OCI-LY7 (cell line): ENCODE data around the gene ASB13. TPM values are rescaled to one million over a fixed set of nuclear protein-coding genes. Genes with fewer than 3 reads are reported as not detected.

Experiments used
- BruUV-seq: library from RNA; stranded (reverse); fragments of 400-500 nt; replicated peaks from 2 replicates; lab custom pipeline; 2021; lab: Mats Ljungman, UMichigan
- CTCF ChIA-PET: fragments of 300-600 bp; sonication (Branson Sonifier 250); formaldehyde crosslinking; loops from one replicate; lab custom pipeline; 2022; ENCODE audit warnings: antibody characterized with exemption; ENCODE audit not compliant: unreplicated experiment; lab: Charles Lee
- POLR2A ChIA-PET: fragments of 300-600 bp; sonication (Branson Sonifier 250); formaldehyde crosslinking; loops from one replicate; lab custom pipeline; 2022; ENCODE audit warnings: antibody characterized with exemption; lab: Charles Lee
- DNase-seq: peaks from one replicate; pipeline ENCODE4 v3.0.0-alpha.2; 2015; ENCODE audit warnings: low spot score
- H2AFZ ChIP-seq: fragments of 200-600 bp; sonication (generic), shearing (Covaris generic); 2 replicates; pipeline ENCODE4 v1.6.1; 2014; ENCODE audit warnings: mild to moderate bottlenecking, antibody characterized with exemption, low read length, moderate library complexity
- H3K27ac ChIP-seq: fragments of 200-600 bp; sonication (generic); 2 replicates; pipeline ENCODE4 v1.5.1; 2014; ENCODE audit warnings: mixed run types, low read depth, mild to moderate bottlenecking, moderate library complexity, low read length, inconsistent platforms; ENCODE audit not compliant: poor library complexity, severe bottlenecking
- H3K36me3 ChIP-seq: fragments of 200-600 bp; sonication (generic); 2 replicates; pipeline ENCODE4 v1.6.1; 2014; ENCODE audit warnings: mild to moderate bottlenecking, antibody characterized with exemption, low read length, moderate library complexity, mixed read lengths; ENCODE audit not compliant: insufficient read depth
- H3K4me1 ChIP-seq: fragments of 200-600 bp; sonication (generic); 2 replicates; pipeline ENCODE4 v1.5.1; 2014; ENCODE audit warnings: mild to moderate bottlenecking, low read length; ENCODE audit not compliant: insufficient read depth, poor library complexity, severe bottlenecking
- H3K4me2 ChIP-seq: fragments of 200-600 bp; sonication (generic); 2 replicates; pipeline ENCODE4 v1.6.1; 2014; ENCODE audit warnings: mild to moderate bottlenecking, low read length
- H3K4me3 ChIP-seq: fragments of 200-600 bp; sonication (generic); 2 replicates; pipeline ENCODE4 v1.5.1; 2014; ENCODE audit warnings: mild to moderate bottlenecking, low read depth, low read length; ENCODE audit not compliant: poor library complexity, severe bottlenecking
- H3K79me2 ChIP-seq: fragments of 200-600 bp; sonication (generic); 2 replicates; pipeline ENCODE4 v1.6.1; 2016; ENCODE audit warnings: low read depth, mild to moderate bottlenecking, low read length, moderate library complexity, mixed read lengths; ENCODE audit not compliant: insufficient read depth
- H3K9me2 ChIP-seq: fragments of 200-600 bp; sonication (generic); 2 replicates; pipeline ENCODE4 v1.6.1; 2016; ENCODE audit warnings: mild to moderate bottlenecking, low read length, mixed read lengths; ENCODE audit not compliant: insufficient read depth
- H3K9me3 ChIP-seq: fragments of 200-600 bp; sonication (generic); 2 replicates; pipeline ENCODE4 v1.6.1; 2014; ENCODE audit warnings: mild to moderate bottlenecking, mixed run types, low read length, mixed read lengths
- H4K20me1 ChIP-seq: fragments of 200-600 bp; sonication (generic); 2 replicates; pipeline ENCODE4 v1.6.1; 2014; ENCODE audit warnings: mild to moderate bottlenecking, antibody characterized with exemption, low read length, moderate library complexity, mixed read lengths; ENCODE audit not compliant: insufficient read depth
- EZH2phosphoT487 ChIP-seq: fragments of 200-600 bp; sonication (generic); IDR thresholded peaks from 2 replicates; pipeline ENCODE4 v1.6.1; 2018; ENCODE audit warnings: low read depth, borderline replicate concordance, mild to moderate bottlenecking, mixed run types, antibody characterized with exemption, low read length, moderate library complexity, mixed read lengths
- intact Hi-C: fragments of 100-400 bp; cut with micrococcal nuclease; formaldehyde crosslinking; loops from one replicate; pipeline ENCODE4 v1.10.0; 2022; ENCODE audit not compliant: unreplicated experiment
- total RNA-seq, 2 experiments: library from RNA; depleted of rRNA in 1 of 2; stranded (reverse); fragments of >200 nt in 1 of 2; shearing (Covaris generic) in 1 of 2; gene quantifications; 2 replicates each; pipeline ENCODE4 v1.2.3, GENCODE V29; 2014 to 2022
- TF ChIP-seq, protein P1 (sequence below): fragments of 200-600 bp; sonication (generic); conservative IDR thresholded peaks from 2 replicates; pipeline ENCODE4 v1.5.1; 2014; ENCODE audit warnings: mild to moderate bottlenecking, antibody characterized with exemption, low read length, moderate library complexity, mixed read lengths

The ASB13 gene
- total RNA-seq, 2 experiments from 2014 or later: 25.6 to 108 TPM

DNA sequence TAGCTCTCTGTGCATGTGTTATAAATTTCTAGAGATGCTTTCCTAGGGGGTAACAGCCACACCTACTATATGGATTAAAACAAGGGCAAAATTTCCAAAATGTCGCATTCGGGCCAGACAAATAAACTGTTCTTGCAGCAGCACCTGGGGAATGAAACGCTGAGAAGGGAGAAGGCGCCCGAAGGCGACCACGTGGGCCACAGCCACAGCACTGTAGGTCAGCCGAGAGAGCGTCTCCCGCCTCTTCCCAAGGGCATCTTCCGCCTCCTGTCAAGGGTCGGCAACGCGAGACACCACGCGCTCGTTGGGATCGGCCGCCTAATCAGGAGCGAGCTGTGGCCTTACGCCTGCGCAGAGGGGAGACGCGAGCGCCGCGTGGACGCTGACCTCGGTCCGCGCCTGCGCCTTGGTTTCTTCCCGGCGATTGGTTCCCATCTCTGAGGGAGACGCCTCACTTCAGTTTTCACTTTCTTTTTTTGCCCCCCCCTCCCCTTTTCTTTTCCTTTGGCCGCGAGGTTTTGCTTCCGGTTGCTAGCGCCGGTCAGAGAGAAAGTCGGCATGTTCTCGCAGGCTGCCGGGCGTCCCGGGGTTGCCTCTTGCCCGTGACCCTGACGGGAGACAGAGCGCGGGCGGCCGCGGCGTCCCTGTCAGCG is 18.0 kb upstream of the ASB13 start, which contains the start of gene TASOR2:
Gene TASOR2 (plus strand): TSS at position 521 of the 653 bp plus-strand sequence. CDS start 35,805 bp downstream, outside the sequence.
- H3K36me3 ChIP-seq: peaks cover 38% of the 10 kb centered on the region
- intact Hi-C loops: loop anchor here (2.0 kb wide), 2 partner anchors 28 to 128 kb away; partner anchors contain the start of gene GDI2
- CTCF ChIA-PET: no interaction called here
- H3K4me3 ChIP-seq: peak within 1 kb of the TSS; percentile 81
- peaks cover 47% of the 10 kb centered on the region for H3K4me1 ChIP-seq
- TSS peak; percentile 84 for BruUV-seq
- H3K79me2 ChIP-seq: peaks cover 48% of the 10 kb centered on the region
- peak; percentile 97 for DNase-seq
- peak within 1 kb of the TSS; percentile 91 for H3K4me2 ChIP-seq
- POLR2A ChIA-PET: interaction anchor here (0.5 to 2.7 kb wide), 9 partner anchors 9 to 124 kb away, joined by 3 to 30 read pairs (median 7); partner anchors contain the start of gene ASB13
- TF ChIP-seq, protein P1, sequence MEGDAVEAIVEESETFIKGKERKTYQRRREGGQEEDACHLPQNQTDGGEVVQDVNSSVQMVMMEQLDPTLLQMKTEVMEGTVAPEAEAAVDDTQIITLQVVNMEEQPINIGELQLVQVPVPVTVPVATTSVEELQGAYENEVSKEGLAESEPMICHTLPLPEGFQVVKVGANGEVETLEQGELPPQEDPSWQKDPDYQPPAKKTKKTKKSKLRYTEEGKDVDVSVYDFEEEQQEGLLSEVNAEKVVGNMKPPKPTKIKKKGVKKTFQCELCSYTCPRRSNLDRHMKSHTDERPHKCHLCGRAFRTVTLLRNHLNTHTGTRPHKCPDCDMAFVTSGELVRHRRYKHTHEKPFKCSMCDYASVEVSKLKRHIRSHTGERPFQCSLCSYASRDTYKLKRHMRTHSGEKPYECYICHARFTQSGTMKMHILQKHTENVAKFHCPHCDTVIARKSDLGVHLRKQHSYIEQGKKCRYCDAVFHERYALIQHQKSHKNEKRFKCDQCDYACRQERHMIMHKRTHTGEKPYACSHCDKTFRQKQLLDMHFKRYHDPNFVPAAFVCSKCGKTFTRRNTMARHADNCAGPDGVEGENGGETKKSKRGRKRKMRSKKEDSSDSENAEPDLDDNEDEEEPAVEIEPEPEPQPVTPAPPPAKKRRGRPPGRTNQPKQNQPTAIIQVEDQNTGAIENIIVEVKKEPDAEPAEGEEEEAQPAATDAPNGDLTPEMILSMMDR: no peak
- TF ChIP-seq EZH2phosphoT487: no peak
- H2AFZ ChIP-seq: peak within 1 kb of the TSS; percentile 37; the same call in 1 of the 2 replicates
- no peaks in the 10 kb centered on the region for H3K9me2 ChIP-seq
- H4K20me1 ChIP-seq: peaks cover 9% of the 10 kb centered on the region; the same call in 1 of the 2 replicates
- H3K9me3 ChIP-seq: no peaks in the 10 kb centered on the region
- H3K27ac ChIP-seq: peak within 1 kb of the TSS; percentile 77

DNA sequence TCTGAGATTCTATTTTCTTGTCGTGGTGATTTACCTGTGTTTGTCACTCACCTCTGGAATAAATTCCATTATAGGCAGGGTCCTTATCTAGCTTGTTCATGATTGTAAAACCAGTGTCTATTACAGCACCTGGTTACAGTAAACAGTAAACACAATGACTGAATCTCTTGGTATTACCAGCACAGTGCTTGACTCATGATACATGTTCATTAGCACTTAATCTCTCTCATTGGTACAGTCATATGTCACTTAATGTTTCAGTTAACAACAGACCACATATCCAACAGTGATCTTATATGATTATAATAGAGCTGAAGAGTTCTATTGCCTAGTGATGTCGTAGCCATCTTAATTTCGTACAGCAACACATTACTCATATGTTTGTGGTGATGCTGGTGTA is 16.7 kb upstream of the ASB13 start:
- peaks cover 24% of the 10 kb centered on the region for H3K36me3 ChIP-seq
- TF ChIP-seq EZH2phosphoT487: no peak
- H4K20me1 ChIP-seq: peaks cover 9% of the 10 kb centered on the region; the same call in 1 of the 2 replicates
- no peaks in the 10 kb centered on the region for H3K9me3 ChIP-seq
- intact Hi-C loops: no loop called here
- POLR2A ChIA-PET: interaction anchor here (0.6 to 2.7 kb wide), 11 partner anchors 9 to 110 kb away, joined by 3 to 30 read pairs (median 7); partner anchors contain the start of gene ASB13
- DNase-seq: no peak
- H3K27ac ChIP-seq: no peak overlapping the region
- no peaks in the 10 kb centered on the region for H3K9me2 ChIP-seq
- H3K4me1 ChIP-seq: peaks cover 33% of the 10 kb centered on the region
- no peak overlapping the region for H3K4me3 ChIP-seq
- no peak overlapping the region for H3K4me2 ChIP-seq
- H2AFZ ChIP-seq: peak overlapping the region; percentile 52
- H3K79me2 ChIP-seq: peaks cover 34% of the 10 kb centered on the region
- no TSS peak for BruUV-seq
- CTCF ChIA-PET: interaction anchor here (0.6 to 1.2 kb wide), 2 partner anchors 14 to 21 kb away, joined by 3 to 4 read pairs; no protein-coding TSS in a partner anchor

DNA sequence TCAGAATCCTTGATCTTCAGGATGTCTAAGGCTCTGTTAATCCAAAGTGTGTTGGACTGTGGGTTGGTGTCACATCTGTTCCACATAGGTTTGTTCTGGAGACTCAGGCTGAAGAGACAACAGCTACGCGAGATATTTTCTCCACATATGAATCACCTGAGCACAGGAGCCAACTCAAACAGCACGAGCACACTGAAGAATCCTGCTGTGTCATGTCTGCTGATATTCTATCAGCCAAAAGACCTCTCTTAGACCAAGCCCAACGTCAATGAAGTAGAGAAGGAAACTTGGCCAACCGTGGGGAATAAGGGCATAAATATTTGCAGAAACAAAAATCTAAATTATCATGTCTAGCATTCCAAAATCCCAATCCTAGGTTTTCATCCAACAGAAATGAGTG is 15.5 kb upstream of the ASB13 start:
- TF ChIP-seq EZH2phosphoT487: no peak
- TF ChIP-seq, protein P1: no peak
- Histone ChIP-seq H3K4me1 (peaks cover 29% of the 10 kb centered on the region), H3K79me2 (peaks cover 23% of the 10 kb centered on the region), H3K9me3 (no peaks in the 10 kb centered on the region), H3K9me2 (no peaks in the 10 kb centered on the region), H3K27ac (no peak overlapping the region), H3K36me3 (peaks cover 14% of the 10 kb centered on the region), H3K4me3 (no peak overlapping the region), H2AFZ (peak overlapping the region; percentile 52; the same call in 1 of the 2 replicates), H3K4me2 (no peak overlapping the region), H4K20me1 (peaks cover 9% of the 10 kb centered on the region; the same call in 1 of the 2 replicates)
- intact Hi-C loops: no loop called here
- POLR2A ChIA-PET: interaction anchor here (0.7 to 0.9 kb wide), 2 partner anchors 11 to 12 kb away, joined by 3 to 5 read pairs; no protein-coding TSS in a partner anchor
- BruUV-seq: no TSS peak
- no peak for DNase-seq
- CTCF ChIA-PET: no interaction called here
